Activated T-cell treated with anti-CD3 and anti-CD28 coated beads, Interleukin-2, amount 50 U/mL, for 72 hours (primary cell): ENCODE data around the gene XYLT1. TPM values are rescaled to one million over a fixed set of nuclear protein-coding genes. Genes with fewer than 3 reads are reported as not detected.
A peak's percentile ranks its signal among the peaks of the same experiment; 100 is the strongest.

Experiments used
- ATAC-seq, 2 donors: fragments of 150-1000 bp; cut with Tn5 transposase; replicated peaks in 1 of 2; 2 replicates each; pipeline ENCODE4 v1.10.0; 2021; ENCODE audit warnings: moderate library complexity in 2 of 2, mild to moderate bottlenecking in 1 of 2
- DNase-seq, 2 donors: peaks; one replicate each; pipeline ENCODE4 v3.0.0; 2021 to 2022; ENCODE audit warnings: mixed read lengths in 1 of 2
- H3K27ac Mint-ChIP-seq: one replicate; pipeline ENCODE4 v1.8.0; 2022; ENCODE audit warnings: mild to moderate bottlenecking, moderate library complexity, mixed read lengths
- H3K27me3 Mint-ChIP-seq: one replicate; pipeline ENCODE4 v1.8.0; 2022; ENCODE audit warnings: low read depth, mixed read lengths
- H3K36me3 Mint-ChIP-seq, 2 donors: one replicate each; pipeline ENCODE4 v1.8.0; 2022; ENCODE audit warnings: mixed read lengths in 2 of 2, mild to moderate bottlenecking in 1 of 2; ENCODE audit not compliant: insufficient read depth in 2 of 2
- H3K4me1 Mint-ChIP-seq: one replicate; pipeline ENCODE4 v1.8.0; 2022; ENCODE audit warnings: low read depth, mixed read lengths
- H3K4me3 Mint-ChIP-seq, 2 donors: one replicate each; pipeline ENCODE4 v1.8.0; 2022; ENCODE audit warnings: mild to moderate bottlenecking in 2 of 2, mixed read lengths in 2 of 2, moderate library complexity in 2 of 2
- H3K9me3 Mint-ChIP-seq, 2 donors: one replicate each; pipeline ENCODE4 v1.8.0; 2022; ENCODE audit warnings: mixed read lengths in 2 of 2
- total RNA-seq, 2 donors: library from RNA; stranded (reverse); gene quantifications; one replicate each; pipeline ENCODE4 v1.2.3, GENCODE V29; 2022

Gene XYLT1
- total RNA-seq, 2 donors from 2014 or later = 17.1 to 17.9 TPM

- Mint-ChIP-seq H3K4me3 (no peak overlapping the region), H3K27ac (no peak overlapping the region), H3K27me3 (peaks cover 47% of the 10 kb centered on the region), H3K36me3 (no peaks in the 10 kb centered on the region), H3K4me1 (peaks cover 40% of the 10 kb centered on the region), H3K9me3 (peaks cover 0 to 2% of the 10 kb centered on the region in 2 donors)
- DNase-seq = peak; percentile 20 to 38
- peak; percentile 41 to 45 for ATAC-seq
Observed at GRCh38 chr16:17476414-17477259, 5.9 kb upstream of the XYLT1 start.

- peaks cover 40% of the 10 kb centered on the region for H3K4me1 Mint-ChIP-seq
- H3K4me3 Mint-ChIP-seq = peak overlapping the region; percentile 70 to 74
- no peaks in the 10 kb centered on the region for H3K9me3 Mint-ChIP-seq
- peak; percentile 62 to 66 for ATAC-seq
- no peaks in the 10 kb centered on the region for H3K36me3 Mint-ChIP-seq
- no peak overlapping the region for H3K27ac Mint-ChIP-seq
- peaks cover 33% of the 10 kb centered on the region for H3K27me3 Mint-ChIP-seq
- peak; percentile 56 to 62 for DNase-seq
Observed at GRCh38 chr16:17475104-17475503, 4.3 kb upstream of the XYLT1 start.

GRCh38 chr16:17474572-17474971 is 3.8 kb upstream of the XYLT1 start:
- H3K4me3 Mint-ChIP-seq = peak overlapping the region; percentile 70 to 74
- ATAC-seq (peak; percentile 9 to 42), DNase-seq (peak; percentile 14 to 38)
- H3K27me3 Mint-ChIP-seq = peaks cover 30% of the 10 kb centered on the region
- no peaks in the 10 kb centered on the region for H3K9me3 Mint-ChIP-seq
- H3K4me1 Mint-ChIP-seq = peaks cover 43% of the 10 kb centered on the region
- no peak overlapping the region for H3K27ac Mint-ChIP-seq
- H3K36me3 Mint-ChIP-seq = peaks cover 2% of the 10 kb centered on the region in 2 donors

- no peak overlapping the region for H3K27ac Mint-ChIP-seq
- DNase-seq (peak; percentile 17), ATAC-seq (no peak)
- H3K4me1 Mint-ChIP-seq = peaks cover 48% of the 10 kb centered on the region
- H3K4me3 Mint-ChIP-seq = peak overlapping the region; percentile 70 to 74
- H3K9me3 Mint-ChIP-seq = no peaks in the 10 kb centered on the region
- H3K27me3 Mint-ChIP-seq = peaks cover 34% of the 10 kb centered on the region
- peaks cover 4 to 5% of the 10 kb centered on the region in 2 donors for H3K36me3 Mint-ChIP-seq
Observed at GRCh38 chr16:17474037-17474436, 3.3 kb upstream of the XYLT1 start.

GRCh38 chr16:17471719-17472461 is 1.1 kb upstream of the XYLT1 start:
- Mint-ChIP-seq H3K27ac (no peak overlapping the region), H3K4me3 (peak overlapping the region; percentile 47 to 83), H3K36me3 (peaks cover 4 to 5% of the 10 kb centered on the region in 2 donors), H3K27me3 (peaks cover 35% of the 10 kb centered on the region), H3K4me1 (peaks cover 67% of the 10 kb centered on the region), H3K9me3 (no peaks in the 10 kb centered on the region)
- DNase-seq (no peak), ATAC-seq (no peak)

- peak; percentile 31 to 46 for DNase-seq
- peaks cover 4 to 5% of the 10 kb centered on the region in 2 donors for H3K36me3 Mint-ChIP-seq
- peak overlapping the region; percentile 93 to 94 for H3K4me3 Mint-ChIP-seq
- H3K9me3 Mint-ChIP-seq = no peaks in the 10 kb centered on the region
- ATAC-seq = peak; percentile 30 to 34
- H3K27me3 Mint-ChIP-seq = peaks cover 23% of the 10 kb centered on the region
- H3K27ac Mint-ChIP-seq = no peak overlapping the region
- peaks cover 61% of the 10 kb centered on the region for H3K4me1 Mint-ChIP-seq
Observed at GRCh38 chr16:17470182-17470907, 415 bp downstream of the XYLT1 start.

- DNase-seq = peak; percentile 34 to 36
- Mint-ChIP-seq H3K9me3 (no peaks in the 10 kb centered on the region), H3K4me3 (peak overlapping the region; percentile 93 to 94), H3K4me1 (peaks cover 55% of the 10 kb centered on the region), H3K27ac (peak overlapping the region; percentile 51), H3K36me3 (peaks cover 4 to 5% of the 10 kb centered on the region in 2 donors), H3K27me3 (peaks cover 23% of the 10 kb centered on the region)
- peak; percentile 46 to 50 for ATAC-seq
Observed at GRCh38 chr16:17469741-17470181, 999 bp downstream of the XYLT1 start.

- H3K36me3 Mint-ChIP-seq = peaks cover 4 to 5% of the 10 kb centered on the region in 2 donors
- DNase-seq (peak in 1 of 2 donors; percentile 9), ATAC-seq (no peak)
- peaks cover 19% of the 10 kb centered on the region for H3K27me3 Mint-ChIP-seq
- H3K27ac Mint-ChIP-seq = peak overlapping the region; percentile 51
- no peaks in the 10 kb centered on the region for H3K9me3 Mint-ChIP-seq
- peak overlapping the region; percentile 93 to 94 for H3K4me3 Mint-ChIP-seq
- H3K4me1 Mint-ChIP-seq = peaks cover 50% of the 10 kb centered on the region
Observed at GRCh38 chr16:17469011-17469740, 1.6 kb downstream of the XYLT1 start.

GRCh38 chr16:17468611-17469010 is 2.1 kb downstream of the XYLT1 start:
- H3K27ac Mint-ChIP-seq = no peak overlapping the region
- H3K4me1 Mint-ChIP-seq = peaks cover 50% of the 10 kb centered on the region
- DNase-seq = no peak
- H3K4me3 Mint-ChIP-seq = peak overlapping the region; percentile 93 to 94
- no peak for ATAC-seq
- no peaks in the 10 kb centered on the region for H3K9me3 Mint-ChIP-seq
- H3K27me3 Mint-ChIP-seq = peaks cover 15% of the 10 kb centered on the region
- peaks cover 5 to 7% of the 10 kb centered on the region in 2 donors for H3K36me3 Mint-ChIP-seq

- ATAC-seq = peak; percentile 28 to 29
- Mint-ChIP-seq H3K36me3 (peaks cover 5 to 8% of the 10 kb centered on the region in 2 donors), H3K27ac (peak overlapping the region; percentile 10)
Observed at GRCh38 chr16:17467923-17468540, 2.7 kb downstream of the XYLT1 start.

GRCh38 chr16:17466876-17467275 is 3.9 kb downstream of the XYLT1 start:
- H3K4me1 Mint-ChIP-seq = peaks cover 63% of the 10 kb centered on the region
- H3K27me3 Mint-ChIP-seq = peaks cover 15% of the 10 kb centered on the region
- DNase-seq (no peak), ATAC-seq (no peak)
- peaks cover 5 to 8% of the 10 kb centered on the region in 2 donors for H3K36me3 Mint-ChIP-seq
- no peak overlapping the region for H3K27ac Mint-ChIP-seq
- H3K4me3 Mint-ChIP-seq = peak overlapping the region in 1 of 2 donors; percentile 94
- no peaks in the 10 kb centered on the region for H3K9me3 Mint-ChIP-seq

More at GRCh38 chr16:17467923-17468540, 2.7 kb downstream of the XYLT1 start:
- Mint-ChIP-seq H3K4me3 (peak overlapping the region; percentile 64 to 94), H3K4me1 (peaks cover 51% of the 10 kb centered on the region), H3K27me3 (peaks cover 15% of the 10 kb centered on the region), H3K9me3 (no peaks in the 10 kb centered on the region)
- peak; percentile 38 to 40 for DNase-seq

GRCh38 chr16:17465460-17465859 is 5.3 kb downstream of the XYLT1 start:
- no peak for DNase-seq
- Mint-ChIP-seq H3K36me3 (peaks cover 5 to 8% of the 10 kb centered on the region in 2 donors), H3K27ac (no peak overlapping the region), H3K9me3 (no peaks in the 10 kb centered on the region), H3K27me3 (peaks cover 15% of the 10 kb centered on the region), H3K4me3 (no peak overlapping the region), H3K4me1 (peaks cover 70% of the 10 kb centered on the region)
- ATAC-seq = no peak
